Activated CD4-positive, alpha-beta T cell treated with anti-CD3 and anti-CD28 coated beads, Interleukin-2, amount 10 ng/mL, durations not matched to agents 7 days and 5 days (primary cell): ENCODE data around the gene APPBP2. TPM values are rescaled to one million over a fixed set of nuclear protein-coding genes. Genes with fewer than 3 reads are reported as not detected.
"Not testable (repeated sequence)": the region's sequence is repeated elsewhere in the genome, so short reads cannot be mapped to it uniquely, and the experiment has no call there.

Experiments used
- CTCF ChIA-PET: fragments of 350-600 bp; sonication (Branson Sonifier 250); formaldehyde crosslinking; loops from one replicate; lab custom pipeline; 2021; ENCODE audit warnings: antibody characterized with exemption; lab: Charles Lee
- POLR2A ChIA-PET: fragments of 350-600 bp; sonication (Branson Sonifier 250); formaldehyde crosslinking; loops from one replicate; lab custom pipeline; 2021; ENCODE audit warnings: antibody characterized with exemption; lab: Charles Lee
- DNase-seq: peaks from one replicate; pipeline ENCODE4 v3.0.0-alpha.2; 2020
- H3K27ac Mint-ChIP-seq: one replicate; pipeline ENCODE4 v1.8.0; 2021; ENCODE audit warnings: mild to moderate bottlenecking, moderate library complexity, mixed read lengths
- H3K27me3 Mint-ChIP-seq: one replicate; pipeline ENCODE4 v1.8.0; 2021; ENCODE audit warnings: mixed read lengths
- H3K36me3 Mint-ChIP-seq: one replicate; pipeline ENCODE4 v1.8.0; 2021; ENCODE audit warnings: low read depth, mixed read lengths
- H3K4me1 Mint-ChIP-seq: one replicate; pipeline ENCODE4 v1.8.0; 2021; ENCODE audit warnings: mixed read lengths
- H3K4me3 Mint-ChIP-seq: one replicate; pipeline ENCODE4 v1.8.0; 2021; ENCODE audit warnings: mild to moderate bottlenecking, moderate library complexity, mixed read lengths
- H3K9me3 Mint-ChIP-seq: one replicate; pipeline ENCODE4 v1.8.0; 2021; ENCODE audit warnings: mixed read lengths
- total RNA-seq, 2 experiments: library from RNA; stranded (reverse); gene quantifications; one replicate each; pipeline ENCODE4 v1.2.3, GENCODE V29; 2021

Gene APPBP2
- total RNA-seq, 2 experiments from 2014 or later = 25.6 to 29.4 TPM

DNA sequence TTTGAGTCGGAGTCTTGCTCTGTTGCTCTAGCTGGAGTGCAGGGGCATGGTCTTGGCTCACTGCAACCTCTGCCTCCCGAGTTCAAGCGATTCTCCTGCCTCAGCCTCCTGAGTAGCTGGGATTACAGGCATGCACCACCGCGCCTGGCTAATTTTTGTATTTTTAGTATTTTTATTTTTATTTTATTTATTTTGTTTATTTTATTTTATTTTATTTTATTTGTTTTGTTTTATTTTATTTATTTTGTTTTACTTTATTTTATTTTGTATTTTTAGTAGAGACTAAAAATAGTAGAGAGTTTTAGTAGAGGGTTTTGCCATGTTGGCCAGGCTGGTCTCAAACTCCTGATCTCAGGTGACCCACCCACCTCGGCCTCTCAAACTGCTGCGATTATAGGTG is 106.2 kb downstream of the APPBP2 start:
- CTCF ChIA-PET, H3K27me3 Mint-ChIP-seq: not testable (repeated sequence)

DNA sequence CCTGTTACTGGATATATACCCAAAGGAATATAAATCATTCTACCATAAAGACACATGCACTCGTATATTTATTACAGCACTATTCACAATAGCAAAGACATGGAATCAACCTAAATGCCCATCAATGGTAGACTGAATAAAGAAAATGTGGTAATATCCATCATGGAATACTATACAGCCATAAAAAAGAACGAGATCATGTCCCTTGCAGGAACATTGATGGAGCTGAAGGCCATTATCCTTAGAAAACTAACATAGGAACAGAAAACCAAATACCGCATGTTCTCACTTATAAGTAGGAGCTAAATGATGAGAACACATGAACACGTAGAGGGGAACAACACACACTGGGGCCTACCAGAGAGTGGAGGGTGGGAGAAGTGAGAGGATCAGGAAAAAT is 107.0 kb downstream of the APPBP2 start:
- CTCF ChIA-PET = interaction anchor here (0.8 to 1.2 kb wide), 2 partner anchors 8 to 231 kb away, joined by 3 read pairs; no protein-coding TSS in a partner anchor
- H3K4me1 Mint-ChIP-seq, H3K36me3 Mint-ChIP-seq, H3K27me3 Mint-ChIP-seq, H3K27ac Mint-ChIP-seq, H3K4me3 Mint-ChIP-seq, H3K9me3 Mint-ChIP-seq, DNase-seq: not testable (repeated sequence)
- POLR2A ChIA-PET = interaction anchor here (0.6 kb wide), 1 partner anchor 18 kb away, joined by 4 read pairs; no protein-coding TSS in a partner anchor

More for the DNA sequence above, 106.2 kb downstream of the APPBP2 start:
- H3K36me3 Mint-ChIP-seq, DNase-seq, H3K27ac Mint-ChIP-seq, H3K9me3 Mint-ChIP-seq, H3K4me1 Mint-ChIP-seq, H3K4me3 Mint-ChIP-seq, POLR2A ChIA-PET: not testable (repeated sequence)

DNA sequence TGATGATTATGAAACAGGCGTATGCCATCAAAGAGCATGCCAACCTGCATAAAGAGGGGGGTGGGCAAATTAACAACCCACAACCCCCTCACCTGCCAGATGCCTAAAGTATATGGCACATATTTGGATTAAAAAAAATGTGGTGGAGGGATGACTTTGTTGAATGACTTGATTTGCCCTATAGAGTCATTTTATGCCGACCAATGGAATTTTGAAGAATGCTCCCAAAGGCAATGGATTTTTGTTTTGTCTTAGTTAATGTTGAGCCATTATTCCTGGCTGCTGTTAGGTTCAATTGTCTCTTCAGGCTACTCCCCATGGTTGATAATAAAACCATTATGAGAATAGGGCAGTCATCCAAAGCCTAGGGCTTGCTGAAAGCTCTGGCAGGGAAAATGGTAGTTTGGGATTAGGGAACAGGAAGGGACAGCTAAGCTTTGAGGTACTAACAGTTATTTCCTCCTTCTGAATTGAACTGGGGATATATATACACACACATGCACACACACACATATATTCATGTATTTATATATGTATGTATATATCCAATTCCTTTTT is 109.6 kb downstream of the APPBP2 start:
- DNase-seq = no peak

DNA sequence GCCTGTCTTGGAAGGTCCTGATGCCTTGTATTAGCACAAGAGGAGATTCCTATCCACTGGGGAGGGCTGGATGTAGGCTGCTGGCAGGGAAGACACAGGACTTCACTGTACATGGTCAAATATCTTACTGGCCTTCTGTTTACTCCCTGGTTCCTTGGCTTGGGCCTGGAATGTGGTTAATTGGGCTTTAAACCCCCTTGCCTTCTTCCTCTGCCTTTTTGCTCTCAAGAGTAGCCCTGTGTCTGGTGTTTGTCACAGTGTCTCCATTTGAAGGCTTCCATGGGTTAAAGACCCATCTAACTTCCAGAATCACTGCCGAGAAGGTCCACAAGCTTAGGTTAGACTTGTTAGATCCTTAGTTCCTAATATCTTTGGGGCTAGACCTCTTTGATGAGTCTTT is 110.9 kb downstream of the APPBP2 start:
- POLR2A ChIA-PET = interaction anchor here (0.6 kb wide), 1 partner anchor 176 kb away, joined by 3 read pairs; no protein-coding TSS in a partner anchor
- DNase-seq = no peak
- H3K4me1 Mint-ChIP-seq = no peaks in the 10 kb centered on the region
- no peak overlapping the region for H3K27ac Mint-ChIP-seq
- CTCF ChIA-PET = no interaction called here
- no peaks in the 10 kb centered on the region for H3K36me3 Mint-ChIP-seq
- no peak overlapping the region for H3K4me3 Mint-ChIP-seq
- H3K27me3 Mint-ChIP-seq = peaks cover 7% of the 10 kb centered on the region
- no peaks in the 10 kb centered on the region for H3K9me3 Mint-ChIP-seq

More for the DNA sequence above, 109.6 kb downstream of the APPBP2 start:
- no peaks in the 10 kb centered on the region for H3K9me3 Mint-ChIP-seq
- POLR2A ChIA-PET = no interaction called here
- H3K27ac Mint-ChIP-seq = no peak overlapping the region
- CTCF ChIA-PET = interaction anchor here (0.7 kb wide), 1 partner anchor 900 kb away, joined by 3 read pairs; no protein-coding TSS in a partner anchor
- H3K27me3 Mint-ChIP-seq = peaks cover 6% of the 10 kb centered on the region
- no peak overlapping the region for H3K4me3 Mint-ChIP-seq
- peaks cover 4% of the 10 kb centered on the region for H3K4me1 Mint-ChIP-seq
- H3K36me3 Mint-ChIP-seq = no peaks in the 10 kb centered on the region

DNA sequence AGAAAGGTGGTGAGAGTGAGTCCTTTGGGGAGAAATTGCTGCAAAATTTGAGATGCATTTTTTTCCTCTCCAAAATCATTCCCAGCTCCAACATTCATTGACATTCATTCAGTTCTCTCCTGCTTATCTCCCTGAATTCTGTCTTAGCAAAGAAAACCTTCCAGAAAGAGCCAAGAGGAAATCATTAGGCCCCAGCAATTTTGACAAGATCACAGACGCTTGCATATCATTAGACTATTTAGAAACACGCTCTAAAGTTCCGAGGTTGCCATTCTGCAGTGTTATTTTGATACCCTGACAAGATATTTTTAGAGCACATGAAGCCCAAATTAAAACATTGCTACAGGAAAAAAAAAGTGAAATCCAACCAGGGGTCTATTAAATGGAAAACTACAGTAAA is 113.3 kb downstream of the APPBP2 start:
- DNase-seq = no peak
- H3K27ac Mint-ChIP-seq = no peak overlapping the region
- H3K27me3 Mint-ChIP-seq = peaks cover 7% of the 10 kb centered on the region
- no peaks in the 10 kb centered on the region for H3K4me1 Mint-ChIP-seq
- H3K4me3 Mint-ChIP-seq = no peak overlapping the region
- ChIA-PET CTCF (interaction anchor here (1.1 kb wide), 1 partner anchor 10 kb away, joined by 3 read pairs; no protein-coding TSS in a partner anchor), POLR2A (no interaction called here)
- no peaks in the 10 kb centered on the region for H3K9me3 Mint-ChIP-seq
- H3K36me3 Mint-ChIP-seq = no peaks in the 10 kb centered on the region

DNA sequence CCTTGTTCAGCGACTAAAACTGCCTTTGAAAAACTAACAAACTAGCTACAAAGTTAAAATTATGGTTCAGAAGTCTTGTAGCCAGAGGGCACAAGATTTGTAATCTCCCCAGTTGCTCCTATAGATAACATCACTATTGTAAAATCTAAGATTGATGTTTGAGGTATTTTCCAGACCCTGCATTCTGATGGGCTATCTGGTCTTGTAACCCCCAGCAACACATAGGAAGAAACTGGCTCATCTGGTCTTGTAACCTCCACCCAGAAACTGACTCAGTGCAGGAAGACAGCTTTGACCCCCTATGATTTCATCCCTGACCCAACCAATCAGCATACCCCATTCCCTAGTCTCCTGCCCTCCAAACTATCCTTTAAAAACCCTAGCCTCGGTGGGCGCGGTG is 116.0 kb downstream of the APPBP2 start:
- no peaks in the 10 kb centered on the region for H3K4me1 Mint-ChIP-seq
- H3K4me3 Mint-ChIP-seq = no peak overlapping the region
- ChIA-PET POLR2A (no interaction called here), CTCF (interaction anchor here (1.0 to 2.0 kb wide), 2 partner anchors 9 to 17 kb away, joined by 3 to 5 read pairs; no protein-coding TSS in a partner anchor)
- H3K36me3 Mint-ChIP-seq = no peaks in the 10 kb centered on the region
- H3K27ac Mint-ChIP-seq = no peak overlapping the region
- no peak for DNase-seq
- peaks cover 12% of the 10 kb centered on the region for H3K27me3 Mint-ChIP-seq
- no peaks in the 10 kb centered on the region for H3K9me3 Mint-ChIP-seq

DNA sequence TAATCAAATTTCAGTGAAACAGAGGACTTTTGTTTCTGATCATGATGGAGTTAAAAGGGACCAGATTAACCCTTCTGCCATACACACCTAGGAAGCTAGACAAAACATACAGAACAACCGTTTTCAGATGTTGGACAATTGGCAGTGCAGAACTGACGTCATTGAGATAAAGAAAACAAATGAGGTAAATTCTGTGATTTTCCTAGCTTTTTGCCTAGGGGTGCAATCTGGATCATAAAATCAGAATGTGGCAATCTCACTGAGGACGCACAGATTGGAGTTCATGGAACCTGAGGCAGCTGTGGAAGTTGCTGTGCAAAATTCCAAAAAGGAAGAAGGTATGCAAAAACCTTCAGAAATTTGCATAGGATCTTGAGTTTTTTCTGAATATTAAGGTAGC is 119.2 kb downstream of the APPBP2 start:
- no peak overlapping the region for H3K4me3 Mint-ChIP-seq
- no peak for DNase-seq
- H3K4me1 Mint-ChIP-seq = no peaks in the 10 kb centered on the region
- H3K27me3 Mint-ChIP-seq = peaks cover 12% of the 10 kb centered on the region
- ChIA-PET CTCF (interaction anchor here (0.7 to 1.6 kb wide), 4 partner anchors 12 to 131 kb away, joined by 3 to 5 read pairs (median 3); partner anchors contain the start of gene USP32), POLR2A (no interaction called here)
- H3K9me3 Mint-ChIP-seq = no peaks in the 10 kb centered on the region
- no peak overlapping the region for H3K27ac Mint-ChIP-seq
- no peaks in the 10 kb centered on the region for H3K36me3 Mint-ChIP-seq

DNA sequence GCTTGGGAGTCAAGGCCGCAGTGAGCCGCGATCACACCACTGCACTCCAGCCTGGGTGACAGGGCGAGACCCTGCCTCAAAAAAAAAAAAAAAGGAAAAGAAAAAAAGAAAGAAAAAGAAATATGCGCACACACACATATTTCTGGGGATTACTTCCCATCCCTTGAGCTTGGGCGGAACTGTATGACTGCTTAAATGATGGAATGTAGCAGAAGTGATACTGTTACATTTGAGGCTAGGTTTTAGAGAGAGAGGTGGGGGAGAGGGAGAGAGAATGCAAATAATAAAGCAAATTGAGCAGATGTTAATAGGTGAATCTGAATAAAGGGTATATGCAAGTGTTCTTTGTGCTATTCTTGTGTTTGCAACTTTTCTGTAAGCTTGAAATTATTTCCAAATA is 122.1 kb downstream of the APPBP2 start:
- CTCF ChIA-PET = interaction anchor here (1.8 to 2.3 kb wide), 2 partner anchors 12 to 23 kb away, joined by 4 to 8 read pairs; partner anchors contain the start of gene USP32
- Mint-ChIP-seq H3K4me1 (peaks cover 2% of the 10 kb centered on the region), H3K9me3 (no peaks in the 10 kb centered on the region), H3K4me3 (no peak overlapping the region), H3K27ac (no peak overlapping the region), H3K36me3 (no peaks in the 10 kb centered on the region), H3K27me3 (peaks cover 7% of the 10 kb centered on the region)
- no peak for DNase-seq
- POLR2A ChIA-PET = no interaction called here

DNA sequence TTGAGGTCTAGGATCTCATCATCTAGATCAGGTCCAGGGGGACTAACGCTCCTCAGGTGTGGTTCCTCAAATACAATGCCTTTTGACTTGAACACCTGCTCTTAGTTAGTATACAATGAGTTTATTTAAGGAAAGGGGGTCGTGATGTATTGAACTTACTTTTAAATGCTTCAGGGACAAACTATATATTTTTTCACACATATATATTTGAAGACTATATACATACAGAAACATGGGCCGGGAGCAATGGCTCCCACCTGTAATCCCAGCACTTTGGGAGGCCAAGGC is 122.6 kb downstream of the APPBP2 start:
- Mint-ChIP-seq H3K9me3 (no peaks in the 10 kb centered on the region), H3K4me3 (no peak overlapping the region), H3K27me3 (peaks cover 7% of the 10 kb centered on the region), H3K36me3 (peaks cover under 1% of the 10 kb centered on the region), H3K4me1 (peaks cover 6% of the 10 kb centered on the region), H3K27ac (no peak overlapping the region)
- CTCF ChIA-PET = no interaction called here
- POLR2A ChIA-PET = no interaction called here
- DNase-seq = no peak

DNA sequence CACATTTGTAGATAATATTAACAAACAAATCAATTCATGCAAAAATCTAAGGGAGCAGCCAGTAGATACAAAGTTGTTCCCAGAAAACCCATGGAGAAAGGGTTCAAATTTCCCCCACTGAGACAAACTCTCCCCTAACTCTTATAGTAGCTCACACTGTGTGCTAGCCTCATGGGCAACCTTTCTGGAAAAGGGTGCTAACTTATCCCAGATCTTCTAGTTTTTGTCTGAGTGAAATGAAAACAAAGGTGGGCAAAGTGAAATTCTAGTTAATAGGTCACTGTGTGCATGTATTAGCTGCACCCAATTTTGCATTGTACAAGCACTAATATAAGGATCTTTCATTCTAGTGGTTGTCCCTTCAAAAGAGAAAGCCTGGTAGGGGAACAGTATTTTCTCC is 124.2 kb downstream of the APPBP2 start:
- Mint-ChIP-seq H3K4me3 (no peak overlapping the region), H3K9me3 (no peaks in the 10 kb centered on the region), H3K36me3 (peaks cover 3% of the 10 kb centered on the region), H3K4me1 (peaks cover 16% of the 10 kb centered on the region), H3K27me3 (peaks cover 3% of the 10 kb centered on the region), H3K27ac (no peak overlapping the region)
- POLR2A ChIA-PET = no interaction called here
- no peak for DNase-seq
- CTCF ChIA-PET = interaction anchor here (0.5 to 1.6 kb wide), 2 partner anchors 9 to 16 kb away, joined by 3 to 5 read pairs; no protein-coding TSS in a partner anchor

DNA sequence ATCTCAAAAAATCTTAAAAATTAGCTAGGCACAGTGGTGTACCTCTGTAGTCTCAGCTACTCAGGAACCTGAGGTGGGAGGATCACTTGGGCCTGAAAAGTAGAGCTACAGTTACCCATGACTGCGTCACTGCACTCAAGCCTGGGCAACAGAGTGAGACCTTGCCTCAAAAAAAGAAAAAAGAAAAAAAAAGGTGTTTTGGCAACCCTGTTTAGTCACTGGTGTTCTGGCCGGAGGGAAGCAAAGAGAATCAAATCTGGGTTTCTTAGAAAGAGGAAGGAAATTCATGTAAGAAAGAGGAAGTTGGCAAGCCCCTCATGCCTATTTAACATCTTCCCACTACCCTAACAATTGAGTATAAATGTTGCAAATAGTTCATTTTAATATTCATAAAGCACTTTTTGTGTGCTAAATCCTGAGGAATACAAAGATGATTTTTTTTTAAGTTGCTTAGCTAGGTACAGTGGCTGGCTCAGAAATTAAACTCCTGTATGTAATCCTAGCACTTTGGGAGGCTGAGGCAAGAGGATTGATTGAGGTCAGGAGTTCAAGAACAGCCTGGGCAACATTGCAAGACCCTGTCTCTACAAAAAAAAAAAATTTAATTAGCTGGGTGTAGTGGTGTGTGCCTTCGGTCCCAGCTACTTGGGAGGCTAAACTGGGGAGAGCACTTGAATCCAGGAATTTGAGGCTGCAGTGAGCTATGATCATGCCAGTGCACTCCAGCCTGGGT is 127.6 kb downstream of the APPBP2 start:
- H3K4me3 Mint-ChIP-seq = no peak overlapping the region

DNA sequence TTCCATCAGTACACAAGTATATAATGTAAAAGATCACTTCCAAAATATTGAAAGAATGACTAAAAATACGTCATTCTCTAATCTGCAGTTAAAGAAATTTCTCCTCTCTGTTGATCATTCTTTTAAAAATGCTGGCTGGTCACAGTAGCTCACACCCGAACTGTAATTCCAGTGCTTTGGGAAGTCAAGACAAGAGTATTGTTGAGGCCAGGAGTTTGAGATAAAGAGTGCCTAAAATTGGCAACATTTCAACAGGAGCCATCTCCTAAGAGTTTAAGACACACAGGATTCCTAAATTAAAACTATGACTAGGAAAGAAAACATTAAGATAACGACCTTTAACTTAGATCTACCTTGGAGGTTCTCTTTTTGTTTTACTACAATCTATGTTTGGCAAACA is 129.6 kb downstream of the APPBP2 start:
- Mint-ChIP-seq H3K4me3 (no peak overlapping the region), H3K9me3 (no peaks in the 10 kb centered on the region)
- CTCF ChIA-PET = interaction anchor here (1.0 to 1.1 kb wide), 2 partner anchors 12 to 16 kb away, joined by 3 to 4 read pairs; no protein-coding TSS in a partner anchor

More for the DNA sequence above, 127.6 kb downstream of the APPBP2 start:
- CTCF ChIA-PET = interaction anchor here (0.6 kb wide), 2 partner anchors 256 to 833 kb away, joined by 3 read pairs; no protein-coding TSS in a partner anchor
- Mint-ChIP-seq H3K27me3 (no peaks in the 10 kb centered on the region), H3K4me1 (peaks cover 34% of the 10 kb centered on the region), H3K27ac (peak overlapping the region; percentile 86), H3K9me3 (no peaks in the 10 kb centered on the region), H3K36me3 (peaks cover 5% of the 10 kb centered on the region)
- DNase-seq = no peak
- POLR2A ChIA-PET = interaction anchor here (0.5 to 0.6 kb wide), 2 partner anchors 210 to 1143 kb away, joined by 3 read pairs; no protein-coding TSS in a partner anchor

More for the DNA sequence above, 129.6 kb downstream of the APPBP2 start:
- no peaks in the 10 kb centered on the region for H3K27me3 Mint-ChIP-seq
- no peak for DNase-seq
- POLR2A ChIA-PET = no interaction called here
- H3K36me3 Mint-ChIP-seq = peaks cover 5% of the 10 kb centered on the region
- no peak overlapping the region for H3K27ac Mint-ChIP-seq
- H3K4me1 Mint-ChIP-seq = peaks cover 40% of the 10 kb centered on the region
